Measurements from ENCODE around the gene PCK1. TPM values are rescaled to one million over a fixed set of nuclear protein-coding genes. Genes with fewer than 3 reads are reported as not detected.

Gene PCK1
- total and polyA plus RNA-seq, 2 of the 8 experiments (the other 6 are each of a cell fraction or from before 2014, with no cell fraction given), result not detected

GRCh38 chr20:57558614-57559288 lies 2.2 kb upstream of the PCK1 start (continued):
- TF ChIP-seq CHD7 (IDR thresholded peaks at IDR 0.05; ENCODE audit: insufficient replicate concordance, low read length), result no peak

All from H1 (cell line).